Stimulated activated CD8-positive, alpha-beta memory T cell treated with anti-CD3 and anti-CD28 coated beads, Interleukin-2, amount 100 ng/mL, for 1 hour (primary cell): ENCODE results near the gene DDX1.
"Not testable (repeated sequence)": the region's sequence is repeated elsewhere in the genome, so short reads cannot be mapped to it uniquely, and the experiment has no call there.

Experiments used
- DNase-seq, 2 donors: peaks; one replicate each; pipeline ENCODE4 v3.0.0-alpha.2; 2020; ENCODE audit warnings: low read depth in 2 of 2

DDX1 gene

GRCh38 chr2:15595342-15595905 lies 3.8 kb downstream of the DDX1 start:
- DNase-seq: no peak

GRCh38 chr2:15595936-15596335 lies 4.3 kb downstream of the DDX1 start:
- DNase-seq: no peak

- DNase-seq: no peak
Observed at GRCh38 chr2:15596350-15596749, 4.7 kb downstream of the DDX1 start.

- no peak for DNase-seq
Observed at GRCh38 chr2:15596968-15597367, 5.3 kb downstream of the DDX1 start.

GRCh38 chr2:15599994-15600393 lies 8.3 kb downstream of the DDX1 start:
- DNase-seq: no peak

- no peak for DNase-seq
Observed at GRCh38 chr2:15601681-15602080, 10.0 kb downstream of the DDX1 start.

- no peak for DNase-seq
Observed at GRCh38 chr2:15602393-15602792, 10.7 kb downstream of the DDX1 start.

- no peak for DNase-seq
Observed at GRCh38 chr2:15603044-15603765, 11.5 kb downstream of the DDX1 start.

GRCh38 chr2:15603948-15604347 lies 12.3 kb downstream of the DDX1 start:
- no peak for DNase-seq

- DNase-seq: no peak
Observed at GRCh38 chr2:15605721-15606120, 14.1 kb downstream of the DDX1 start.

GRCh38 chr2:15606481-15607441 lies 15.1 kb downstream of the DDX1 start:
- DNase-seq: no peak

GRCh38 chr2:15607709-15608391 lies 16.2 kb downstream of the DDX1 start:
- no peak for DNase-seq

GRCh38 chr2:15608392-15608761 lies 16.7 kb downstream of the DDX1 start:
- DNase-seq: no peak

GRCh38 chr2:15609341-15610042 lies 17.8 kb downstream of the DDX1 start:
- DNase-seq: no peak

- no peak for DNase-seq
Observed at GRCh38 chr2:15610430-15610952, 18.8 kb downstream of the DDX1 start.

GRCh38 chr2:15612101-15612500 lies 20.4 kb downstream of the DDX1 start:
- DNase-seq: not testable (repeated sequence)

GRCh38 chr2:15613736-15614429 lies 22.2 kb downstream of the DDX1 start:
- no peak for DNase-seq

GRCh38 chr2:15614545-15615300 lies 23.1 kb downstream of the DDX1 start:
- no peak for DNase-seq

GRCh38 chr2:15615301-15615920 lies 23.7 kb downstream of the DDX1 start:
- no peak for DNase-seq
